HepG2 (cell line): ENCODE data around the gene SIGLEC1. TPM values are rescaled to one million over a fixed set of nuclear protein-coding genes. Genes with fewer than 3 reads are reported as not detected.

Experiments
- ATAC-seq: fragments of 200-7000 bp; cut with Tn5 transposase; 3 replicates; pipeline ENCODE4 v1.9.1; 2020; ENCODE audit warnings: mild to moderate bottlenecking, moderate library complexity
- BruUV-seq: library from RNA; stranded (reverse); fragments of 400-500 nt; replicated peaks from 2 replicates; lab custom pipeline; 2021; lab: Mats Ljungman, UMichigan
- CTCF ChIA-PET: fragments of 300-600 bp; formaldehyde crosslinking; extraction: SDS; loops from one replicate; lab custom pipeline; 2021; ENCODE audit warnings: low total read pairs, inconsistent platforms, low intra/inter-chr PET ratio; lab: Yijun Ruan, JAX
- POLR2A ChIA-PET: fragments of 350-600 bp; sonication (Branson Sonifier 250); formaldehyde crosslinking; loops from one replicate; lab custom pipeline; 2020; ENCODE audit warnings: antibody characterized with exemption, inconsistent platforms; lab: Yijun Ruan, JAX
- DNase-seq: peaks from one replicate; pipeline ENCODE4 v3.0.0-alpha.2; 2015; ENCODE audit warnings: low spot score
- FAIRE-seq: peaks from 3 replicates; lab custom pipeline; 2011; peaks lifted over from hg19 to GRCh38; lab: Jason Lieb, UNC
- H2AFZ ChIP-seq: one replicate; pipeline ENCODE4 v1.6.1; 2011; ENCODE audit warnings: low read length, inconsistent platforms
- H3K27ac ChIP-seq: fragments of 300-600 bp; 3 replicates; pipeline ENCODE4 v1.8.0; 2011; ENCODE audit warnings: mixed run types, mild to moderate bottlenecking, mixed read lengths, low read length, inconsistent platforms; ENCODE audit not compliant: insufficient read depth; ENCODE audit errors: extremely low read length
- H3K27me3 ChIP-seq, 2 experiments: fragments of 200-600 bp in 1 of 2; 2 replicates in 1 of 2; 3 replicates in 1 of 2; pipeline versions ENCODE4 v1.6.0 to v1.8.0; 2011; ENCODE audit warnings: low read length in 2 of 2, mild to moderate bottlenecking in 2 of 2, moderate library complexity in 2 of 2, inconsistent platforms in 1 of 2; ENCODE audit not compliant: insufficient read depth in 2 of 2, control insufficient read depth in 1 of 2
- H3K36me3 ChIP-seq, 2 experiments: fragments of 200-600 bp in 1 of 2; replicated peaks in 1 of 2; 2 replicates in 1 of 2; 3 replicates in 1 of 2; pipeline versions ENCODE4 v1.5.1 to v1.8.0; 2011; ENCODE audit warnings: low read length in 2 of 2, inconsistent platforms in 1 of 2; ENCODE audit not compliant: insufficient read depth in 2 of 2, control insufficient read depth in 1 of 2
- H3K4me1 ChIP-seq: 2 replicates; pipeline ENCODE4 v1.5.1; 2012; ENCODE audit warnings: low read length, inconsistent platforms; ENCODE audit not compliant: insufficient read depth
- H3K4me2 ChIP-seq: 2 replicates; pipeline ENCODE4 v1.6.0; 2011; ENCODE audit warnings: low read depth, low read length, inconsistent platforms
- H3K4me3 ChIP-seq, 3 experiments: fragments of 200-600 bp in 1 of 3; sonication (generic), shearing (Covaris generic) in 1 of 3; replicated peaks in 1 of 3; 2 replicates each; pipeline ENCODE4 v1.5.1; 2011 to 2016; ENCODE audit warnings: low read length in 3 of 3, inconsistent platforms in 2 of 3, low read depth in 2 of 3, mild to moderate bottlenecking in 2 of 3, control low read depth in 1 of 3, mixed read lengths in 1 of 3; ENCODE audit not compliant: insufficient read depth in 1 of 3
- H3K79me2 ChIP-seq: one replicate; pipeline ENCODE4 v1.6.1; 2011; ENCODE audit warnings: low read length, inconsistent platforms; ENCODE audit not compliant: insufficient read depth
- H3K9ac ChIP-seq: 2 replicates; pipeline ENCODE4 v1.6.0; 2011; ENCODE audit warnings: mild to moderate bottlenecking, low read depth, low read length, inconsistent platforms; ENCODE audit not compliant: insufficient read depth
- H3K9me3 ChIP-seq: 2 replicates; pipeline ENCODE4 v1.5.1; 2012; ENCODE audit warnings: mild to moderate bottlenecking, low read length
- H4K20me1 ChIP-seq: 2 replicates; pipeline ENCODE4 v1.6.0; 2011; ENCODE audit warnings: inconsistent platforms, mild to moderate bottlenecking, low read length, moderate library complexity; ENCODE audit not compliant: insufficient read depth
- BORCS8-MEF2B ChIP-seq: sonication (generic); formaldehyde crosslinking; IDR thresholded peaks from 2 replicates; pipeline ENCODE4 v1.8.0; 2022; ENCODE audit warnings: mild to moderate bottlenecking, missing genetic modification reagents
- E2F5 ChIP-seq: sonication (generic); formaldehyde crosslinking; conservative IDR thresholded peaks from 2 replicates; pipeline ENCODE4 v1.4.0; 2020; ENCODE audit warnings: missing genetic modification reagents
- RBM22 ChIP-seq: fragments of 200-400 bp; formaldehyde crosslinking; optimal IDR thresholded peaks from 2 replicates; pipeline ENCODE3; 2017; ENCODE audit warnings: mild to moderate bottlenecking, low read length, moderate library complexity
- SATB2 ChIP-seq: sonication (generic); formaldehyde crosslinking; IDR thresholded peaks from 2 replicates; pipeline ENCODE4 v1.5.0; 2020; ENCODE audit warnings: missing genetic modification reagents
- TRIM22 ChIP-seq: fragments of 450-650 bp; IDR thresholded peaks from 2 replicates; pipeline ENCODE4 v1.6.1; 2017
- ZBTB21 ChIP-seq: sonication (generic); formaldehyde crosslinking; IDR thresholded peaks from 2 replicates; pipeline ENCODE4 v1.4.0; 2020; ENCODE audit warnings: missing genetic modification reagents
- ZGPAT ChIP-seq: IDR thresholded peaks from 2 replicates; pipeline ENCODE4 v1.6.1; 2016; ENCODE audit warnings: mild to moderate bottlenecking
- ZNF263 ChIP-seq: sonication (generic); formaldehyde crosslinking; IDR thresholded peaks from 2 replicates; pipeline ENCODE4 v1.4.0; 2020; ENCODE audit warnings: missing genetic modification reagents
- ZNF501 ChIP-seq: sonication (generic); formaldehyde crosslinking; IDR thresholded peaks from 2 replicates; pipeline ENCODE4 v1.5.1; 2020; ENCODE audit warnings: mild to moderate bottlenecking, moderate library complexity, missing genetic modification reagents
- WGBS: methylation state at CpG from one replicate; pipeline ENCODE4 v1.1.6; 2017; ENCODE audit warnings: low lambda C conversion rate; 5-methylcytosine and 5-hydroxymethylcytosine counted together
- in situ Hi-C: cut with HindIII; loops from 2 replicates; pipeline ENCODE4 v1.10.0; 2017; ENCODE audit warnings: low pct_unique_long_range_greater_than_20kb; ENCODE audit not compliant: extremely low pct_ligation_motif_present
- intact Hi-C: fragments of 100-400 bp; cut with micrococcal nuclease; formaldehyde crosslinking; loops from one replicate; pipeline ENCODE4 v1.10.0; 2022; ENCODE audit not compliant: unreplicated experiment
- polyA plus RNA-seq, 8 experiments: library from polyadenylated mRNA; depleted of rRNA in 3 of 8; stranded (reverse) in 7 of 8; unstranded in 1 of 8; fragments of >200 nt; fragmentation: Illumina TruSeq in 4 of 8; extraction: Trizol in 4 of 8; gene quantifications; 2 replicates each; pipeline versions ENCODE4 v1.2.1 to v1.2.3, GENCODE V29; 2011 to 2016; ENCODE audit warnings: low read depth in 4 of 8, missing spikeins in 1 of 8, mixed read lengths in 1 of 8; ENCODE audit not compliant: insufficient read depth in 1 of 8
- total RNA-seq, 5 experiments: library from RNA; depleted of rRNA; stranded (reverse); fragments of >200 nt; fragmentation: Illumina TruSeq; extraction: Trizol; gene quantifications; 2 replicates each; pipeline ENCODE4 v1.2.3, GENCODE V29; 2016; ENCODE audit warnings: low read depth in 1 of 5
- TF ChIP-seq, protein P1 (sequence below): sonication (generic); formaldehyde crosslinking; IDR thresholded peaks from 2 replicates; pipeline ENCODE4 v1.5.0; 2020; ENCODE audit warnings: missing genetic modification reagents

SIGLEC1 gene
- total and polyA plus RNA-seq, 2 of the 13 experiments (the other 11 are each of a cell fraction or from before 2014, with no cell fraction given) = 0.01 TPM; not detected in 1

- POLR2A ChIA-PET = interaction anchor here (1.1 to 2.0 kb wide), 2 partner anchors 9 to 13 kb away, joined by 3 to 6 read pairs; no protein-coding TSS in a partner anchor
- CTCF ChIA-PET = no interaction called here
- 96% methylated on average over 8 of the region's 11 CpGs for WGBS
- peaks cover 35 to 43% of the 10 kb centered on the region in 2 experiments; a peak in 4 of 5 replicates for H3K36me3 ChIP-seq
- peaks cover 11% of the 10 kb centered on the region for H3K4me1 ChIP-seq
- no peak overlapping the region for H3K27ac ChIP-seq
- in situ Hi-C loops (no loop called here), intact Hi-C loops (no loop called here)
- DNase-seq = no peak
- no TSS peak for BruUV-seq
- H3K4me2 ChIP-seq = no peak overlapping the region
- no peaks in the 10 kb centered on the region for H3K27me3 ChIP-seq
- no peak overlapping the region for H3K9ac ChIP-seq
- H3K4me3 ChIP-seq = no peak overlapping the region
- H3K79me2 ChIP-seq = peaks cover 2% of the 10 kb centered on the region
- no peak for FAIRE-seq
- H2AFZ ChIP-seq = no peak overlapping the region
- no peaks in the 10 kb centered on the region for H3K9me3 ChIP-seq
- TF ChIP-seq TRIM22 (no peak), ZNF501 (0 out of 2 replicates have a peak, but pooled peaks have one; percentile 25), BORCS8-MEF2B (peak; percentile 10; the same call in 1 of the 2 replicates), ZNF263 (peak; percentile 66), ZBTB21 (CRISPR knock-in tag) (no peak), ZGPAT (CRISPR knock-in tag) (no peak), SATB2 (CRISPR knock-in tag) (no peak), E2F5 (no peak), RBM22 (peak; percentile 22)
- TF ChIP-seq, protein P1, sequence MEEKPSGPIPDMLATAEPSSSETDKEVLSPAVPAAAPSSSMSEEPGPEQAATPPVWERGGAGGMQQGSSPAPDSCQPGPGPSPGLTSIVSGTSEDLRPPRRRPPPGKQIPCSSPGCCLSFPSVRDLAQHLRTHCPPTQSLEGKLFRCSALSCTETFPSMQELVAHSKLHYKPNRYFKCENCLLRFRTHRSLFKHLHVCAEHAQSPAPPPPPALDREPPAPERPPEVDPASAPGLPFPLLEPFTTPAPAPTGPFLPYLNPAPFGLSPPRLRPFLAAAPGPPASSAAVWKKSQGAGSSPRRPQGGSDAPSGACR = no peak
- no peaks in the 10 kb centered on the region for H4K20me1 ChIP-seq
- 0 out of 3 replicates have a peak, but pooled peaks have one; percentile 5 for ATAC-seq
Observed at GRCh38 chr20:3759316-3759823, 47.0 kb upstream of the SIGLEC1 start.
